Measurements from ENCODE around the gene ZNF722. TPM values are rescaled to one million over a fixed set of nuclear protein-coding genes. Genes with fewer than 3 reads are reported as not detected.
"Not testable (repeated sequence)": the region's sequence is repeated elsewhere in the genome, so short reads cannot be mapped to it uniquely, and the experiment has no call there.

The ZNF722 gene
- total and polyA plus RNA-seq, 9 of the 15 experiments (the other 6 are each of a cell fraction or from before 2014, with no cell fraction given): not detected

- TF ChIP-seq ZNF740 (CRISPR knock-in tag; IDR thresholded peaks at IDR 0.05): no peak
- TF ChIP-seq ZNF740 (tag; IDR thresholded peaks at IDR 0.05): no peak
- no peak for TF ChIP-seq ZNF778 (CRISPR knock-in tag; IDR thresholded peaks at IDR 0.05)
- TF ChIP-seq MAFF (IDR thresholded peaks at IDR 0.05; ENCODE audit: low read length): 0 out of 2 replicates have a peak, but pooled peaks have one; percentile 6
- no peak for TF ChIP-seq SNIP1 (IDR thresholded peaks at IDR 0.05; ENCODE audit: low read depth)
- no peak for TF ChIP-seq ZNF217 (CRISPR knock-in tag; IDR thresholded peaks at IDR 0.05)
- TF ChIP-seq MAFG (tag; conservative IDR thresholded peaks at IDR 0.05): peak; percentile 39; the same call in 1 of the 2 replicates
- TF ChIP-seq ZNF316 (IDR thresholded peaks at IDR 0.05): peak; percentile 76
- no peak for TF ChIP-seq ZNF165 (CRISPR knock-in tag; IDR thresholded peaks at IDR 0.05; ENCODE audit: borderline replicate concordance)
- TF ChIP-seq BRD9 (IDR thresholded peaks at IDR 0.05; ENCODE audit: low read depth, partially characterized antibody): no peak
- no peak for TF ChIP-seq TGIF2 (CRISPR knock-in tag; IDR thresholded peaks at IDR 0.05)
- TF ChIP-seq SOX6 (IDR thresholded peaks at IDR 0.05): no peak
- no peak for TF ChIP-seq PPARD (CRISPR knock-in tag; IDR thresholded peaks at IDR 0.05)
These were observed 30.0 kb upstream of the ZNF722 start (continued) for GRCh38 chr7:63968629-63969028.

GRCh38 chr7:64015496-64015895, 16.8 kb downstream of the ZNF722 start:
- intact Hi-C loops (cut with micrococcal nuclease); FAIRE-seq; H4K20me1 ChIP-seq (replicated peaks; ENCODE audit: control insufficient read depth, insufficient read depth, low read length); H3K27me3 ChIP-seq (ENCODE audit: control insufficient read depth in 2 of 2, insufficient read depth in 2 of 2, low read length in 2 of 2); H3K4me2 ChIP-seq (ENCODE audit: insufficient read depth, low read length); in situ Hi-C loops (cut with MboI); H3K27ac ChIP-seq (ENCODE audit: extremely low read depth, low read depth, low read length); H3K9me1 ChIP-seq (ENCODE audit: control insufficient read depth, insufficient read depth, low read length); H3K4me3 ChIP-seq; H3K9ac ChIP-seq (ENCODE audit: insufficient read depth in 1 of 2, low read depth in 2 of 2, low read length in 2 of 2); CTCF ChIA-PET (ENCODE audit: low intra/inter-chr PET ratio); H3K79me2 ChIP-seq (ENCODE audit: control insufficient read depth, insufficient read depth, low read length); H3K4me1 ChIP-seq (replicated peaks in 1 of 2; ENCODE audit: control insufficient read depth in 2 of 2, insufficient read depth in 2 of 2, low read length in 2 of 2); H2AFZ ChIP-seq (ENCODE audit: low read depth, low read length); DNase-seq (ENCODE audit: extremely low read depth in 1 of 4, low spot score in 3 of 4); ATAC-seq; POLR2A ChIA-PET; H3K36me3 ChIP-seq (ENCODE audit: control insufficient read depth, insufficient read depth, low read length); H3K9me3 ChIP-seq (replicated peaks; ENCODE audit: control insufficient read depth, insufficient read depth, low read depth, low read length); BruUV-seq (replicated peaks): not testable (repeated sequence)
- WGBS (ENCODE audit: insufficient coverage, low coverage, missing lambda C conversion rate): 5% methylated on average over 2 of the region's 2 CpGs
- peak; percentile 90 for TF ChIP-seq ZNF274 (IDR thresholded peaks at IDR 0.05; ENCODE audit: borderline replicate concordance, low read depth, low read length)

Data from K562 (cell line).